ENCODE measurements around the gene MTMR3.

- TF ChIP-seq CTCF (IDR thresholded peaks at IDR 0.05) (no peak), YY1 (IDR thresholded peaks at IDR 0.05; ENCODE audit: low read depth) (no peak), CHD2 (IDR thresholded peaks at IDR 0.05; ENCODE audit: low read length, partially characterized antibody) (no peak), FOXM1 (IDR thresholded peaks at IDR 0.05; ENCODE audit: low read depth) (no peak), POLR2AphosphoS5 (IDR thresholded peaks at IDR 0.05; ENCODE audit: low read depth, low read length) (no peak), REST (IDR thresholded peaks at IDR 0.05; ENCODE audit: low read depth, low read length) (no peak), RAD21 (IDR thresholded peaks at IDR 0.05; ENCODE audit: low read length) (no peak), FOXJ3 (CRISPR knock-in tag; IDR thresholded peaks at IDR 0.05) (no peak)
Observed at GRCh38 chr22:29879753-29880152, 3.2 kb upstream of the MTMR3 start.
